ENCODE data around the gene KRTAP5-7. TPM values are rescaled to one million over a fixed set of nuclear protein-coding genes. Genes with fewer than 3 reads are reported as not detected.

Gene KRTAP5-7
- polyA plus RNA-seq, 1 of the 3 experiments (the other 2 are of a cell fraction), result 0.07 TPM

DNA sequence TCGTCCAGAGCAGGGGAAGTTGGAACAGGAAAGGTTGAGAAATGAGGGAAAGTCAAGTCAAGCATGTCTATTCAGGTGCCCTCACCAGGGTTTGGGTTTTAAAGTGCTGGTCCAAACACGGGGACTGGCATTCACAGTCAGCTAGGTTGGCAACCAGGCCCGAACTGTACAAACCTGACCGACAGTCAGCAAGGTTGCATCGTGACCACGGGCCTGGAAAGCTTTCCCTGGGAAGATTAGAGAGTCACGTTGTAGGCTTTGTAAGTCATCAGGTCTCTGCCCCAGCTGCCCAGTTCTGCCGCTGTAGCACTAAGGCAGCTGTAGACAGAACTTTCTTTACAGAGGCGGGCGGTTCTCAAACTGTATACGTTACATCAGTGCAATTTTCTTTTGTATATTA is 45.7 kb downstream of the KRTAP5-7 start (continued):
- TF ChIP-seq, protein P1, sequence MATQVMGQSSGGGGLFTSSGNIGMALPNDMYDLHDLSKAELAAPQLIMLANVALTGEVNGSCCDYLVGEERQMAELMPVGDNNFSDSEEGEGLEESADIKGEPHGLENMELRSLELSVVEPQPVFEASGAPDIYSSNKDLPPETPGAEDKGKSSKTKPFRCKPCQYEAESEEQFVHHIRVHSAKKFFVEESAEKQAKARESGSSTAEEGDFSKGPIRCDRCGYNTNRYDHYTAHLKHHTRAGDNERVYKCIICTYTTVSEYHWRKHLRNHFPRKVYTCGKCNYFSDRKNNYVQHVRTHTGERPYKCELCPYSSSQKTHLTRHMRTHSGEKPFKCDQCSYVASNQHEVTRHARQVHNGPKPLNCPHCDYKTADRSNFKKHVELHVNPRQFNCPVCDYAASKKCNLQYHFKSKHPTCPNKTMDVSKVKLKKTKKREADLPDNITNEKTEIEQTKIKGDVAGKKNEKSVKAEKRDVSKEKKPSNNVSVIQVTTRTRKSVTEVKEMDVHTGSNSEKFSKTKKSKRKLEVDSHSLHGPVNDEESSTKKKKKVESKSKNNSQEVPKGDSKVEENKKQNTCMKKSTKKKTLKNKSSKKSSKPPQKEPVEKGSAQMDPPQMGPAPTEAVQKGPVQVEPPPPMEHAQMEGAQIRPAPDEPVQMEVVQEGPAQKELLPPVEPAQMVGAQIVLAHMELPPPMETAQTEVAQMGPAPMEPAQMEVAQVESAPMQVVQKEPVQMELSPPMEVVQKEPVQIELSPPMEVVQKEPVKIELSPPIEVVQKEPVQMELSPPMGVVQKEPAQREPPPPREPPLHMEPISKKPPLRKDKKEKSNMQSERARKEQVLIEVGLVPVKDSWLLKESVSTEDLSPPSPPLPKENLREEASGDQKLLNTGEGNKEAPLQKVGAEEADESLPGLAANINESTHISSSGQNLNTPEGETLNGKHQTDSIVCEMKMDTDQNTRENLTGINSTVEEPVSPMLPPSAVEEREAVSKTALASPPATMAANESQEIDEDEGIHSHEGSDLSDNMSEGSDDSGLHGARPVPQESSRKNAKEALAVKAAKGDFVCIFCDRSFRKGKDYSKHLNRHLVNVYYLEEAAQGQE (IDR thresholded peaks at IDR 0.05; ENCODE audit: low read depth, low read length), result no peak
- TF ChIP-seq GABPA (IDR thresholded peaks at IDR 0.05; ENCODE audit: low read depth), result no peak
- TF ChIP-seq RAD21 (IDR thresholded peaks at IDR 0.05; ENCODE audit: low read length), result no peak

GRCh38 chr11:71574418-71574817 is 47.4 kb downstream of the KRTAP5-7 start:
- Histone ChIP-seq H3K9me2 (no peaks in the 10 kb centered on the region), H4K20me1 (ENCODE audit: insufficient read depth) (no peaks in the 10 kb centered on the region), H3K79me2 (ENCODE audit: insufficient read depth) (no peaks in the 10 kb centered on the region), H3K4me3 (ENCODE audit: low read depth in 2 of 2, low read length in 1 of 2) (no peak overlapping the region), H3K4me2 (no peak overlapping the region), H3K9me3 (no peaks in the 10 kb centered on the region), H3K27ac (ENCODE audit: low read depth in 2 of 2, low read length in 1 of 2) (no peak overlapping the region), H3K9ac (no peak overlapping the region), H3K4me1 (ENCODE audit: control insufficient read depth in 1 of 2, insufficient read depth in 2 of 2, low read depth in 1 of 2, low read length in 1 of 2) (no peaks in the 10 kb centered on the region; a peak in 1 of 4 replicates), H3F3A (replicated peaks; ENCODE audit: insufficient read depth) (no peaks in the 10 kb centered on the region), H2AFZ (ENCODE audit: low read depth) (no peak overlapping the region), H3K36me3 (replicated peaks in 1 of 2; ENCODE audit: control insufficient read depth in 1 of 2, insufficient read depth in 2 of 2, low read length in 1 of 2) (no peaks in the 10 kb centered on the region), H3K27me3 (ENCODE audit: insufficient read depth) (no peaks in the 10 kb centered on the region)
- 34% methylated on average over 5 of the region's 5 CpGs for WGBS (ENCODE audit: low lambda C conversion rate)
- TF ChIP-seq GATA2 (CRISPR knock-in tag; IDR thresholded peaks at IDR 0.05) (no peak), RFX5 (IDR thresholded peaks at IDR 0.05; ENCODE audit: low read length) (no peak), ELF1 (IDR thresholded peaks at IDR 0.05) (no peak), MEF2A (IDR thresholded peaks at IDR 0.05; ENCODE audit: borderline replicate concordance, low read depth) (no peak), ZBTB33 (IDR thresholded peaks at IDR 0.05; ENCODE audit: borderline replicate concordance, low read depth) (no peak)
- TF ChIP-seq, protein P2, sequence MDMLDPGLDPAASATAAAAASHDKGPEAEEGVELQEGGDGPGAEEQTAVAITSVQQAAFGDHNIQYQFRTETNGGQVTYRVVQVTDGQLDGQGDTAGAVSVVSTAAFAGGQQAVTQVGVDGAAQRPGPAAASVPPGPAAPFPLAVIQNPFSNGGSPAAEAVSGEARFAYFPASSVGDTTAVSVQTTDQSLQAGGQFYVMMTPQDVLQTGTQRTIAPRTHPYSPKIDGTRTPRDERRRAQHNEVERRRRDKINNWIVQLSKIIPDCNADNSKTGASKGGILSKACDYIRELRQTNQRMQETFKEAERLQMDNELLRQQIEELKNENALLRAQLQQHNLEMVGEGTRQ (IDR thresholded peaks at IDR 0.05; ENCODE audit: borderline replicate concordance, low read depth, low read length), result no peak
- POLR2A ChIA-PET, result no interaction called here
- no peak for DNase-seq
- CTCF ChIA-PET, result interaction anchor here (1.9 to 3.4 kb wide), 2 partner anchors 8 to 11 kb away, joined by 7 to 13 read pairs; partner anchors contain the start of gene KRTAP5-11

Data from SK-N-SH (cell line).